IMR-90 (cell line): ENCODE measurements around the gene MAGI2. TPM values are rescaled to one million over a fixed set of nuclear protein-coding genes. Genes with fewer than 3 reads are reported as not detected.

Source experiments
- ATAC-seq: fragments of 200-7000 bp; cut with Tn5 transposase; 2 replicates; pipeline ENCODE4 v1.9.1; 2020; ENCODE audit warnings: low read depth, mild to moderate bottlenecking, moderate library complexity
- BruUV-seq: library from RNA; stranded (reverse); fragments of 400-500 nt; replicated peaks from 2 replicates; lab custom pipeline; 2021; lab: Mats Ljungman, UMichigan
- CTCF ChIA-PET: fragments of 300-600 bp; formaldehyde crosslinking; extraction: SDS; loops from one replicate; lab custom pipeline; 2021; ENCODE audit warnings: antibody characterized with exemption; lab: Yijun Ruan, JAX
- POLR2A ChIA-PET: fragments of 300-600 bp; sonication (Branson Sonifier 250); formaldehyde crosslinking; loops from one replicate; lab custom pipeline; 2022; ENCODE audit warnings: antibody characterized with exemption; ENCODE audit not compliant: unreplicated experiment; lab: Charles Lee
- DNase-seq: peaks from one replicate; pipeline ENCODE4 v3.0.0; 2013
- H2AFZ ChIP-seq: replicated peaks from 2 replicates; pipeline ENCODE3; 2013; ENCODE audit warnings: low read length, mild to moderate bottlenecking; ENCODE audit not compliant: poor library complexity
- H2AK5ac ChIP-seq: 2 replicates; pipeline ENCODE4 v1.6.1; 2013; ENCODE audit warnings: low read depth, low read length, inconsistent platforms
- H2AK9ac ChIP-seq: replicated peaks from 2 replicates; pipeline ENCODE3; 2013; ENCODE audit warnings: mild to moderate bottlenecking, low read depth, low read length, moderate library complexity; ENCODE audit not compliant: poor library complexity
- H2BK120ac ChIP-seq: 2 replicates; pipeline ENCODE4 v1.6.1; 2013; ENCODE audit warnings: low read depth, low read length, inconsistent platforms
- H2BK15ac ChIP-seq: 3 replicates; pipeline ENCODE4 v1.6.1; 2013; ENCODE audit warnings: low read depth, low read length, inconsistent platforms
- H2BK20ac ChIP-seq: 2 replicates; pipeline ENCODE4 v1.6.1; 2013; ENCODE audit warnings: low read depth, mild to moderate bottlenecking, inconsistent platforms, low read length, moderate library complexity
- H2BK5ac ChIP-seq: 2 replicates; pipeline ENCODE4 v1.6.1; 2013; ENCODE audit warnings: mild to moderate bottlenecking, low read depth, low read length, inconsistent platforms; ENCODE audit not compliant: poor library complexity, severe bottlenecking
- H3K14ac ChIP-seq: replicated peaks from 2 replicates; pipeline ENCODE4 v1.6.1; 2013; ENCODE audit warnings: low read depth, low read length, inconsistent platforms
- H3K18ac ChIP-seq: 2 replicates; pipeline ENCODE4 v1.6.1; 2013; ENCODE audit warnings: low read depth, low read length, control low read depth
- H3K23ac ChIP-seq: 2 replicates; pipeline ENCODE4 v1.6.1; 2013; ENCODE audit warnings: low read depth, low read length, inconsistent platforms
- H3K27ac ChIP-seq: 2 replicates; pipeline ENCODE4 v1.5.1; 2013; ENCODE audit warnings: mild to moderate bottlenecking, control low read depth, low read length; ENCODE audit not compliant: insufficient read depth
- H3K27me3 ChIP-seq: 2 replicates; pipeline ENCODE4 v1.6.1; 2013; ENCODE audit warnings: low read length; ENCODE audit not compliant: control insufficient read depth, insufficient read depth
- H3K36me3 ChIP-seq: 2 replicates; pipeline ENCODE4 v1.6.1; 2013; ENCODE audit warnings: low read length, mixed read lengths; ENCODE audit not compliant: control insufficient read depth, insufficient read depth
- H3K4ac ChIP-seq: 2 replicates; pipeline ENCODE4 v1.6.1; 2013; ENCODE audit warnings: low read depth, low read length, inconsistent platforms
- H3K4me1 ChIP-seq: 2 replicates; pipeline ENCODE4 v1.6.1; 2013; ENCODE audit warnings: low read length, mixed read lengths; ENCODE audit not compliant: control insufficient read depth, insufficient read depth
- H3K4me2 ChIP-seq: 2 replicates; pipeline ENCODE4 v1.6.1; 2013; ENCODE audit warnings: low read depth, mild to moderate bottlenecking, control low read depth, low read length, moderate library complexity
- H3K4me3 ChIP-seq: 2 replicates; pipeline ENCODE4 v1.5.1; 2013; ENCODE audit warnings: low read depth, mild to moderate bottlenecking, control low read depth, low read length, moderate library complexity; ENCODE audit not compliant: insufficient read depth
- H3K56ac ChIP-seq: 2 replicates; pipeline ENCODE4 v1.6.1; 2013; ENCODE audit warnings: low read length, inconsistent platforms; ENCODE audit not compliant: insufficient read depth; ENCODE audit errors: extremely low read depth
- H3K79me1 ChIP-seq, 2 experiments: 2 replicates each; pipeline ENCODE4 v1.6.1; 2013; ENCODE audit warnings: low read length in 2 of 2, inconsistent platforms in 1 of 2, low read depth in 1 of 2
- H3K9ac ChIP-seq: 2 replicates; pipeline ENCODE4 v1.6.1; 2013; ENCODE audit warnings: low read depth, low read length, control low read depth
- H3K9me1 ChIP-seq: 2 replicates; pipeline ENCODE4 v1.6.1; 2013; ENCODE audit warnings: low read length, inconsistent platforms; ENCODE audit not compliant: insufficient read depth
- H3K9me3 ChIP-seq: 2 replicates; pipeline ENCODE4 v1.6.1; 2013; ENCODE audit warnings: low read length; ENCODE audit not compliant: control insufficient read depth, insufficient read depth
- H4K20me1 ChIP-seq: 2 replicates; pipeline ENCODE4 v1.6.1; 2013; ENCODE audit warnings: low read length, inconsistent platforms; ENCODE audit not compliant: insufficient read depth
- H4K5ac ChIP-seq: 2 replicates; pipeline ENCODE4 v1.6.1; 2013; ENCODE audit warnings: mild to moderate bottlenecking, low read depth, low read length, control low read depth
- H4K8ac ChIP-seq, 2 experiments: 2 replicates each; pipeline ENCODE4 v1.6.1; 2013; ENCODE audit warnings: low read depth in 2 of 2, low read length in 2 of 2, control low read depth in 1 of 2, inconsistent platforms in 1 of 2
- H4K91ac ChIP-seq: 2 replicates; pipeline ENCODE4 v1.6.1; 2013; ENCODE audit warnings: low read depth, low read length, inconsistent platforms; ENCODE audit not compliant: insufficient read depth
- BHLHE40 ChIP-seq: fragments of 150-350 bp; IDR thresholded peaks from 2 replicates; pipeline ENCODE4 v1.6.1; 2016; ENCODE audit warnings: mild to moderate bottlenecking, low read depth, low read length
- CEBPB ChIP-seq: IDR thresholded peaks from 2 replicates; pipeline ENCODE4 v1.6.1; 2012; ENCODE audit warnings: low read depth, low read length, improper control_type of control experiment
- CHD1 ChIP-seq: IDR thresholded peaks from 2 replicates; pipeline ENCODE4 v1.6.1; 2012; ENCODE audit warnings: low read depth, low read length, improper control_type of control experiment
- CTCF ChIP-seq: conservative IDR thresholded peaks from 2 replicates; pipeline ENCODE4 v1.5.1; 2012; ENCODE audit warnings: mild to moderate bottlenecking, low read depth, low read length, improper control_type of control experiment
- ELK1 ChIP-seq: fragments of 150-350 bp; IDR thresholded peaks from 2 replicates; pipeline ENCODE4 v1.6.1; 2016; ENCODE audit warnings: low read depth, mild to moderate bottlenecking, low read length, moderate library complexity, borderline replicate concordance
- FOS ChIP-seq: fragments of 150-350 bp; IDR thresholded peaks from 2 replicates; pipeline ENCODE4 v1.6.1; 2016; ENCODE audit warnings: low read depth, low read length
- MAFK ChIP-seq: IDR thresholded peaks from 2 replicates; pipeline ENCODE4 v1.6.1; 2012; ENCODE audit warnings: low read depth, low read length, improper control_type of control experiment
- MAZ ChIP-seq: IDR thresholded peaks from 2 replicates; pipeline ENCODE4 v1.6.1; 2012; ENCODE audit warnings: low read depth, mild to moderate bottlenecking, low read length, improper control_type of control experiment, moderate library complexity, borderline replicate concordance
- MXI1 ChIP-seq: IDR thresholded peaks from 2 replicates; pipeline ENCODE4 v1.6.1; 2012; ENCODE audit warnings: low read depth, mild to moderate bottlenecking, low read length, moderate library complexity, borderline replicate concordance
- NFE2L2 ChIP-seq: fragments of 150-350 bp; IDR thresholded peaks from 2 replicates; pipeline ENCODE4 v1.6.1; 2016; ENCODE audit warnings: low read depth, mild to moderate bottlenecking, low read length
- POLR2A ChIP-seq: IDR thresholded peaks from 2 replicates; pipeline ENCODE4 v1.6.1; 2012; ENCODE audit warnings: mild to moderate bottlenecking, low read depth, low read length
- RAD21 ChIP-seq: IDR thresholded peaks from 2 replicates; pipeline ENCODE4 v1.6.1; 2012; ENCODE audit warnings: low read length, improper control_type of control experiment
- RCOR1 ChIP-seq: IDR thresholded peaks from 2 replicates; pipeline ENCODE4 v1.6.1; 2012; ENCODE audit warnings: mild to moderate bottlenecking, low read length, improper control_type of control experiment; ENCODE audit not compliant: insufficient replicate concordance
- RFX5 ChIP-seq: IDR thresholded peaks from 2 replicates; pipeline ENCODE4 v1.8.0; 2012; ENCODE audit warnings: low read depth, mild to moderate bottlenecking, low read length, moderate library complexity
- SMC3 ChIP-seq: fragments of 150-350 bp; IDR thresholded peaks from 2 replicates; pipeline ENCODE4 v1.6.1; 2016; ENCODE audit warnings: low read depth, mild to moderate bottlenecking, antibody characterized with exemption, low read length, moderate library complexity
- USF2 ChIP-seq: fragments of 150-350 bp; IDR thresholded peaks from 2 replicates; pipeline ENCODE4 v1.6.1; 2017; ENCODE audit warnings: mild to moderate bottlenecking, antibody characterized with exemption, low read length, low read depth
- WGBS, 2 experiments: methylation state at CpG; one replicate each; pipeline versions ENCODE4 v1.1.5 to v1.1.7; 2013; ENCODE audit warnings: missing lambda C conversion rate in 2 of 2; ENCODE audit not compliant: insufficient read length in 1 of 2; ENCODE audit errors: extremely low coverage in 2 of 2; 5-methylcytosine and 5-hydroxymethylcytosine counted together
- dilution Hi-C: fragments of 300-500 bp; cut with HindIII; formaldehyde crosslinking; loops from one replicate; pipeline ENCODE4 v1.14.3; 2018; ENCODE audit warnings: low sequenced_read_pairs; ENCODE audit not compliant: unreplicated experiment
- in situ Hi-C: fragments of 300-500 bp; cut with MboI; formaldehyde crosslinking; loops from 3 replicates; pipeline ENCODE4 v1.14.3; 2019; ENCODE audit warnings: low sequenced_read_pairs, inconsistent platforms, mixed read lengths
- intact Hi-C: fragments of 100-400 bp; cut with micrococcal nuclease; formaldehyde crosslinking; loops from 2 replicates; pipeline ENCODE4 v1.10.0; 2022
- polyA plus RNA-seq, 3 experiments: library from polyadenylated mRNA; depleted of rRNA; stranded (reverse); fragments of >200 nt; gene quantifications; 2 replicates each; pipeline ENCODE4 v1.2.3, GENCODE V29; 2012; ENCODE audit warnings: low replicate concordance in 1 of 3
- total RNA-seq: library from RNA; depleted of rRNA; stranded (reverse); fragments of >200 nt; gene quantifications from 2 replicates; pipeline ENCODE4 v1.2.3, GENCODE V29; 2012

MAGI2 gene
- total and polyA plus RNA-seq, 2 of the 4 experiments (the other 2 are of a cell fraction), result 2.5 to 17.9 TPM

GRCh38 chr7:78165854-78166253 lies 1287.6 kb downstream of the MAGI2 start:
- Histone ChIP-seq H2AFZ (no peak overlapping the region), H3K9me3 (no peaks in the 10 kb centered on the region), H2AK5ac (no peak overlapping the region), H3K27ac (no peak overlapping the region), H3K14ac (no peak overlapping the region), H3K4me3 (no peak overlapping the region), H3K4me2 (no peak overlapping the region), H3K4me1 (no peaks in the 10 kb centered on the region), H4K5ac (no peak overlapping the region), H3K9me1 (no peaks in the 10 kb centered on the region; the same call in 1 of the 2 replicates), H3K36me3 (no peaks in the 10 kb centered on the region), H4K8ac (no peak overlapping the region), H2AK9ac (no peak overlapping the region), H3K56ac (no peak overlapping the region), H4K20me1 (no peaks in the 10 kb centered on the region), H3K27me3 (no peaks in the 10 kb centered on the region), H3K23ac (no peak overlapping the region), H2BK15ac (no peak overlapping the region), H4K91ac (no peak overlapping the region), H2BK5ac (no peak overlapping the region), H3K18ac (no peak overlapping the region), H2BK120ac (no peak overlapping the region), H2BK20ac (no peak overlapping the region), H3K9ac (no peak overlapping the region), H3K4ac (no peak overlapping the region), H3K79me1 (no peaks in the 10 kb centered on the region)
- no peak for TF ChIP-seq POLR2A
- no peak for TF ChIP-seq ELK1
- no peak for TF ChIP-seq FOS
- no peak for TF ChIP-seq USF2
- no peak for TF ChIP-seq NFE2L2
- no peak for TF ChIP-seq MAFK
- no peak for TF ChIP-seq MXI1
- TF ChIP-seq CTCF, result no peak
- TF ChIP-seq RFX5, result no peak
- TF ChIP-seq RAD21, result no peak
- no peak for TF ChIP-seq CHD1
- no peak for TF ChIP-seq MAZ
- TF ChIP-seq BHLHE40, result no peak
- TF ChIP-seq RCOR1, result no peak
- TF ChIP-seq SMC3, result no peak
- TF ChIP-seq CEBPB, result no peak
- ATAC-seq (no peak), DNase-seq (no peak)
- intact Hi-C loops (no loop called here), dilution Hi-C loops (no loop called here), in situ Hi-C loops (no loop called here)
- BruUV-seq, result no TSS peak
- WGBS, 2 experiments, result no CpG with 5 or more reads among the region's 3 CpGs
- ChIA-PET POLR2A (no interaction called here), CTCF (no interaction called here)
